ENCODE measurements around the gene AGPAT3.
"Not testable (repeated sequence)": the region's sequence is repeated elsewhere in the genome, so short reads cannot be mapped to it uniquely, and the experiment has no call there.

The AGPAT3 gene

DNA sequence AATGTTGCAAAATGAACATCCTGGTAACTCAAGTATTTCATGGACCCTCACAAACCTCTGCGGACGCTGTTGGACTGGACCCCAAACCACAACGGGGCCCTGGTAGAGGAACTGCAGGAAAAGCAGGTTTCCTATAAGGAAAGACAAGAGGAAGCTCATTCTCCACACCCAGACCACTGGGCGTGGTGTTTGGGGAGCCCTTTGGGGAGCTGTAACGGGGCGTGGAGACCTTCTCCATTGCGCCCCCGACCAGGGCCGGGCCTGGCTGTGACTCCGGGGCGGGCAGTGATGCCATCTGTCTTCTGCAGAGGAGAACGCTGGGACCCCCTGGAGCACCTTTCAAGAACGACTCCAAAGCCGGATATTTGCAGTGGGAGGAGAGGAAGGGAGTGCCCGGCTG is 30.0 kb upstream of the AGPAT3 start:
- DNase-seq, result no peak

DNA sequence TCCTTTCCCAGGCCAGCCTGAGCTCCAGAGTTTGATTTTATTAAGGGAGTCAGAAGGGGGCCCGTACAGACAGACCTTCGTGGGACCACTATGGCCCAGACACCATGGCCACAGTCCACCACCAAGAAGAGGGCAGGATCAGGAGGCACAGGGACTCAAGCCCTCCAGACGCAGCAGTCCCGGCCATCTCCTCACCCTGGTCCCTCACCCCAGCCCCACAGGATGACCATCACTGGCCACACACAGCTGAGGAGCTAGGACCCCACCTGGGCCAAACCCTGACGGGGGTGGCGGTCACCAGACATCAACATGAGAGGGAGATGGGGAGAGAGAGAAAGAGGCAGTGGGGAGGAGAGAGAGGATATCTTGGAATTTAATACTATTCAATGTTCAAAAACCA is 29.2 kb upstream of the AGPAT3 start:
- no peak for DNase-seq

DNA sequence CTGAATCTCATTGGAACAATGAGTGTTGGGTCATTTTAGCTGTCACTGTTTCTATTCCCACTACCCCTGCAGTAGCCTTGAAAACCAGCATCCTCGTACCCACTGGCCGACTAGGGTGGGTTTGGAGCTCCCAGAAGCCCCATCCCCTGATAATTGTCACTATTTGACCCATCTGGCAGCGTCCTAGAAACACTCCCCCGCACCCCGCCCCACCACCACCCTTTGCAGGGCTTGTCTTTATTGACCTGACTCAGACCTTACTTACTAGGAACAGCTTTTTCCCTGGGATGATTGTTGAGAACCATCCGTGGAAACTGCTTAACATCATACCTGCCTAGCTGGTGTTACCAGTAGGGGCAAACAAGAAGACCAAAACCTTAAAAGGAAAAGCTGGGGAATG is 28.4 kb upstream of the AGPAT3 start:
- no peak for DNase-seq

DNA sequence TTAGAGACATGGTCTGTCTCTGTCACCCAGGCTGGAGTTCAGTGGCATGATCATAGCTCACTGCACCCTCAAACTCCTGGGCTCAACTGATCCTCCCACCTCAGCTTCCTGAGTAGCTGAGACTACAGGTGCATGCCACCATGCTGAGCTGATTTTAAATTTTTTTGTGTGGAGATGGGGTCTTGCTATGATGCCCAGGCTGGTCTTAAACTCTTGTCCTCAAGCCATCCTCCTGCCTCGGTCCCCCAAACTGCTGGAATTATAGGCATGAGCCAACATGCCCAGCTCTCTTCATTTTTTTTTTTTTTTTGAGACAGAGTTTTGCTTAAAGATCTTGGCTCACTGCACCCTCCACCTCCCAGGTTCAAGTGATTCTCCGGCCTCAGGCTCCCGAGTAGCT is 24.8 kb upstream of the AGPAT3 start:
- DNase-seq, result no peak

GRCh38 chr21:43842742-43843141 is 22.3 kb upstream of the AGPAT3 start:
- DNase-seq, result no peak

DNA sequence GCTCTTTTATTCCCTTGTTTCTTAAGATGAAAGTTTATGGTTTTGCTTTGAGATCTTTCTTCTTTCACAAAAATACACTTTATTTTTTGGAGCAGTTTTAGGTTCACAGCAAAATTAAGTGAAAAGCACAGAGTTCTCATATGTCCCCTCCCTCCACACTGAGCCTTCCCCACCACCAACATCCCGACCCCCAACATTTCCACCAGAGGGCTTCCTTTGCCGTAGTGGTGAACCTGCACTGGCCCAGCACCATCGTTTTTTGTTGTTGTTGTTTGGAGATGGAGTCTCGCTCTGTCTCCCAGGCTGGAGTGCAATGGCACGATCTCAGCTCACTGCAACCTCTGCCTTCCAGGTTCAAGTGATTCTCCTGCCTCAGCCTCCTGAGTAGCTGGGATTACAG is 20.1 kb upstream of the AGPAT3 start:
- DNase-seq, result not testable (repeated sequence)

DNA sequence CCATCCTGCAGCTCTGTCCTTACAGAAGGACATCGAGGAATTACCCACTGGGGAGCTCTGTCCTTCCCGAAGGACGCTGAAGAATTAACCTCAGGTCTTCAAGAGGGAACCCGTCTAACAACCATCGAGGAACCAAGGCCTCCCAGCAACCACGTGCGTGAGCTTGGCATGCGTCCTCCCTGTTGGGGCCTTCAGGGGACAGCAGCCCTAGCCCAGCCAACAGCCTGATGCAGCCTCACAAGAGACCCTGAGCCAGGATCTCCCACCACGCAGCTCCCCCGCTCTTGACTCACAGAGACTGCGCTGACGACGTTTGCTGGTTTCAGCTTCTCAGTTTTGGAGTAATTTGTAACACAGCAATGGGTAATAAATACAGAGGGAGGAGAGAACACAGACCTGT is 19.6 kb upstream of the AGPAT3 start:
- no peak for DNase-seq

- no peak for DNase-seq
Measured at GRCh38 chr21:43846430-43846829, 18.6 kb upstream of the AGPAT3 start.

DNA sequence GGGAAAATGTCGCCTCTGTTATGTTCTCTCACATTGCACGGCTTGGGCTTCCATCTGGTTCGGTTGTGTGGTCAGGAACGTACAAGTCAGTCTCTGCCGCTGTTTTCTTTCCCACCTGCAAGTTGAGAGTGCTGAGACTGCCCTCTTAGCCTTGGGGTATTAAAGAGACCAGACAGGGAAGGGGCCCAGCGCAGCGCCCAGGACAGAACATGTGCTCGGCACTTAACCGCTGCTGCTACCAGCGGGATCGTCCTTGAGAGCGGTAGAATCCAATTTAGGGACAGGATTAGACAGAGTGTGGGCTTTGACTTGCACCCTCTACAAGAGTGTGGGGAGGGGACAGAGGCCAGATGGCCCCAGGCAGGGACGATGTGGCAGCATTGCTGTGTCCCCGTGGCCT is 17.7 kb upstream of the AGPAT3 start:
- no peak for DNase-seq

- no peak for DNase-seq
Measured at GRCh38 chr21:43848771-43849170, 16.3 kb upstream of the AGPAT3 start.

DNA sequence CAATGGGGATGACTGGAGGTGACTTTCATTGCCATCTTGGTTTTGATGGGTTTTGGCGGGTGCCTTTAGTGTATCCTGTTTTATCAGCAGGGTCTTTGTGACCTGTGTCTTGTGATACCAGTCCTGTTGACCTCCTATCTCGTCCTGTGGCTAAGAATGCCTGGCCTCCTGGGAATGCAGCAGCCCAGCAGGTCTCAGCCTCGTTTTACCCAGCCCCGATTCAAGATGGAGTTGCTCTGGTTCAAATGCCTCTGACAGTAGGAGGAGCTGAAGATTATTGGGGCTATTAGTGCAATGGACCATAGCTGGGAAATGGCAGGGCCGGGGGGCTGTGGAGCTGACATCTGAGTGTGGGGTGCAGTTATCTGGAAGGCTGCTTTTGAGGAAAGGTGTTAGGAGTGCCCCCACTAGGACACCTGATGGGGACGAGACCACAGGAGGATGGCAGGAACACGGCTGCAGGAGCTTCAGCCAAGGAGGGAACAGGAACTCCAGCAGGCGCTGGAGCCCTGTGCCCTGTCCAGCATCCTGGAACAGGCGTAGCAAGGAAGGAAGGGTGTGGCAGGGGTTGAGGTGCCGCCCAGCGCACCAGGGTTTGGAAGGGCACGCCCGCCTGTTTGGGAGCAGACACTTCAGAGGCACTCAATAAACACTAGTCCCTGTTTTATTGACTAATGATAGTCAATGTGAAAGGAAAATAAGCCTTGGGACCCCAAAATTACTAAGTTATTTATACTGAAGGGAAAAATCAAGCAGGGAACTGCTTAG is 15.3 kb upstream of the AGPAT3 start:
- DNase-seq, result no peak

DNA sequence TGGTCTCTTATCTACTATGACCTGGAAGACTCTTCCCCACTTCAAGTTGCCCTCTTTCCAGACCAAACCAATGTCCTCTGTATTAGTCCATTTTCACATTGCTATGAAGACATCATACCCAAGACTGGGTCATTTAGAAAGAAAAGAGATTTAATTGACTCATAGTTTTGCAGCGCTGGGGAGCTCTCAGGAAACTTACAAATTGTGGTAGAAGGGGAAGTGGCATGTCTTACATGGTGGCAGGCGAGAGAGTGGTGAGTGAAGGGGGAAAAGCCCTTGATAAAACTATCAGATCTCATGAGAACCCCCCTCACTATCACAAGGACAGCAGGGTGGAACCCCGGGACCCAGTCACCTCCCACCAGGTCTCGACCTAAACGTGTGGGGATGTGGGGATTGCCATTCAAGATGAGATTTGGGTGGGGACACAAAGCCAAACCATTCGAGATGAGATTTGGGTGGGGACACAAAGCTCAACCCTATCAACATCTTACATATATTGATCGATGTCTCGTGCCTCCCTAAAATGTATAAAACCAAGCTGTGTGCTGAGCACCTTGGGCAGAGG is 14.2 kb upstream of the AGPAT3 start:
- no peak for DNase-seq

DNA sequence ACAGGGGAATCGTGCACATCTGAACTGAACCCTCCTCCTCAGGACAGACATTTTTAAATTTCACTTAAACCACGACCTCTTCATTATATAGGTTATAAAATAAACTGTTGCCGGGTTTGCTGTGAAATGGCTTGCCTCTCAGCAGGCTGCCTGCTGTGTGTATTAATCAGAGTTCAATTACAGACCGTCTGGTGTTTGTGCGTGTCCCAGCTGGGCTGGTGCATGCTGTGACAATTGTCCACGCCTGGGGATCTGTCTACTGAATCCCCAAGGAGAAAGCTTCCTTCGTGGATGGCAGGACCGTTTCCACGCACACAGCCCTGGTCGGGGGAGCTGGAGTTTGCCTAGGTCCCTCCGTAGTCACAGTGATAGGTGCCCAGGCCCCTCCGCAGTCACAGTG is 13.4 kb upstream of the AGPAT3 start:
- DNase-seq, result no peak

GRCh38 chr21:43853851-43854772 is 10.9 kb upstream of the AGPAT3 start:
- DNase-seq, result no peak

GRCh38 chr21:43854773-43855633 is 10.0 kb upstream of the AGPAT3 start:
- DNase-seq, result no peak

GRCh38 chr21:43855955-43856354 is 9.1 kb upstream of the AGPAT3 start:
- no peak for DNase-seq

GRCh38 chr21:43858806-43859648 is 6.0 kb upstream of the AGPAT3 start:
- no peak for DNase-seq

DNA sequence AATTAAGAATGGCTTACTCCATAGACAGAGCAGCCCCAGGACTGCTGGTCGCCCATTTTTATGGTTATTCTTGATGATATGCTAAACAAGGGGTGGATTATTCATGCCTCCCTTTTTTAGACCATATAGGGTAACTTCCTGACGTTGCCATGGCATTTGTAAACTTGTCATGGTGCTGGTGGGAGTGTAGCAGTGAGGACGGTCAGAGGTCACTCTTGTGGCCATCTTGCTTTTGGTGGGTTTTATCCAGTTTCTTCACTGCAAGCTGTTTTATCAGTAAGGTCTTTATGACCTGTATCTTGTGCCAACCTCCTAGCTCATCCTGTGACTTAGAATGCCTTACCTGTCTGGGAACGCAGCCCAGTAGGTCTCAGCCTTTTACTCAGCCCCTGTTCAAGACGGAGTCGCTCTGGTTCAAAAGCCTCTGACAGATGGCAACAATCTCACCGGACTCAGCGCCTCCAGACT is 5.2 kb upstream of the AGPAT3 start:
- DNase-seq, result no peak

GRCh38 chr21:43861706-43862105 is 3.3 kb upstream of the AGPAT3 start:
- peak; percentile 40 for DNase-seq

DNA sequence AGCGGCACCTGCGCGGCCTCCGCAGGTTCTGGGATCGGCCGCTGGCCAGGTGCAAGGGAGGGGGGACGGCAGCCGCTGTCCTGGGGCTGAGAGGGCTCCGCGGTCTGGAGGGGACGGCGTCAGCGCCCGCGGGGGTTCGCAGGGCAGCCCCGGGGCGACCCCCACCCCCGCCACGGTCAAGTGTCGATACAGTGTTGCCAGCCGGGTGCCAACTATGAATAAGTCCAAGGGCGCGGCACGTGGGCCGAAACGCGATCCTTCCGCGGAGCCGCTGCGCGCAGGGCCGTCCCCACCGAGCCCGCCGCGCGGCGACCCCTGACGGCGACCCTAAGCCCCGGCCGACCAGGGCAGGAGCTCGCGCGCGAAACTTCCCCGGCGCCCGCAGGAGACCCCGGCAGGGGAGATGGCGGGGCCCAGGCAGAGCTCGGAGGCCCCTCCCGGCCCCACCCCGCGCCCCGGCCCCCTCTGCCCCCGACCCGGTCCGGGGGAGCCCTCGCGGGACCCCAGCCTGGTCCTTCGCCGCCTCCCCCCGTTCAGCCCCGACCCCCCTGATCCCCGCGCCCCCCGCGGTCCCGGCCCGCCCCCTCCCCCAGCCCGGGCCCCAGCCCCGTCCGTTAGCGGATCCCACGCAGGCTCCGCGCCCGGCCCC is 586 bp upstream of the AGPAT3 start:
- peak; percentile 50 for DNase-seq
